Activated T-cell treated with anti-CD3 and anti-CD28 coated beads, Interleukin-2, amount 50 U/mL, for 48 hours (primary cell): Measurements from ENCODE around the gene AGPS.
A peak's percentile ranks its signal among the peaks of the same experiment; 100 is the strongest.
"Not testable (repeated sequence)": the region's sequence is repeated elsewhere in the genome, so short reads cannot be mapped to it uniquely, and the experiment has no call there.

Source experiments
- DNase-seq, 2 experiments: peaks; one replicate each; pipeline ENCODE4 v3.0.0-alpha.2; 2020

The AGPS gene

DNA sequence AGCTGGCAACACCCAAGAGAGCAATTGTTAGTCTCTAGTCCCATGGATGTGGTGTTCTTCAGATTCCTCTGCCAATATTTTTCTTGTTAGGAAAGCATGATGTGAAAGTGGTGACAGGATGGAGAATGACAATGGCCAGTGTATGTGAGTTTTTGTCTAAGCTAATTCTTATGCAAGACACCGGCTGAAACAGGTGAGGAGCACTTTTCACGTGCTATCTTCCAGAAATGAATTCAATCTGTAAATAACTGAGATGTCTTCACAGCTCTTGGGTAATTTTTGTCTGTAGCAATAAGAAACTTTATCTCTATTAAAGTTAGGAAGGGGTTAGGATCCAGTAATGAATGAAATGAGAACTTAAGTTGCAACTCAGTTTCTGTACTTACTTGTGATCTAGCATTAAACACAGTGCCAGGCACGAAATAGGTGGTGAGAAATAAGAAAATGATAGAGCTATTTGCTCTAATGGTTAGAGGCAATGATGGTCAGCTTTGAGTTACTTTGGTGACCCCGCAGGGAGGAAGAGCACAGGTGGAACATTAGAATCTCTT is 676 bp upstream of the AGPS start:
- DNase-seq: no peak

DNA sequence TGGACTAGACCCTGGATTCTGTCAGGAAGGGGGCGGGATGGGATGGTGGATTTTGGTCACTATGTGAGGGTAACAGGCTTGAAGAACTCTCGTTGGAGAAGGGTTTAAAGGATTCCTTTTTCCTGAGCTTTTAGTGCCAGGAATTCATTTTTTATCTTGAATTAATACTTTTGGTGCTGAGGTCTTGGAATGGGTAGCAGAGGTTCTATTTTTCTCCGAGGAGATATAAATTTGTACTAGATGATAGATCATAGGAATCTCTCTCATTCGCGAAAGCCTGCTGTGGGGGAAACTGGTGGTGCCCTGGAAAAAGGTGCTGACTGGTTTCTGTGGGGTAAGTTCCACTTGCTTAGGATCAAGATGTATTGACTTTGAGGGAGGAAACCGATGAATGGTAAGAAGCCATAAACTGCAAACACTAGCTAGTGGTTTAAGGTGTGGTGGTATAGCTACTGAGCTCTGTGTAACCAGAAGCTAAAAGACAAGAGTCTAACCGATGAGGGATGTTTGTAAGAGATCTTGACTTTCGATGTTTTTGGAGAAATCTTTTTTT is 706 bp downstream of the AGPS start:
- peak in 1 of 2 experiments; percentile 33 for DNase-seq

GRCh38 chr2:177393824-177394593 is 1.4 kb downstream of the AGPS start:
- no peak for DNase-seq

DNA sequence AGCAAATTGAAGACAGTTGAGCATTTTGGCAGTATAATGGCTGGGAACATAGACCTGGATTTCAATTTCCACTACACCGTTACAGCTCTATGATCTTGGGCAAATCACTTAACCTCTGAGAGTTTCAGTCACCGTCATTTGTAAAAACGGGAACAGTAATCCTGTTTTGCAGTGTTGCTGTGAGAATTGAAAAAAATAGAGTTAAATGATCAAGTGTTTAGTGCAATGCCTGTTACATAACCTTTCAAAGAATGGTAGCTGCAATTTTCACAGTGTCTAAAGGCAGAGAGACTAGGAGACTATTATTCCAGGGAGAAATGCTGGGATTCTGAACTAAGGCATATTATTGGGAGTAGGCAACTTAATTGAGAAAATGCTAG is 2.0 kb downstream of the AGPS start:
- DNase-seq: no peak

DNA sequence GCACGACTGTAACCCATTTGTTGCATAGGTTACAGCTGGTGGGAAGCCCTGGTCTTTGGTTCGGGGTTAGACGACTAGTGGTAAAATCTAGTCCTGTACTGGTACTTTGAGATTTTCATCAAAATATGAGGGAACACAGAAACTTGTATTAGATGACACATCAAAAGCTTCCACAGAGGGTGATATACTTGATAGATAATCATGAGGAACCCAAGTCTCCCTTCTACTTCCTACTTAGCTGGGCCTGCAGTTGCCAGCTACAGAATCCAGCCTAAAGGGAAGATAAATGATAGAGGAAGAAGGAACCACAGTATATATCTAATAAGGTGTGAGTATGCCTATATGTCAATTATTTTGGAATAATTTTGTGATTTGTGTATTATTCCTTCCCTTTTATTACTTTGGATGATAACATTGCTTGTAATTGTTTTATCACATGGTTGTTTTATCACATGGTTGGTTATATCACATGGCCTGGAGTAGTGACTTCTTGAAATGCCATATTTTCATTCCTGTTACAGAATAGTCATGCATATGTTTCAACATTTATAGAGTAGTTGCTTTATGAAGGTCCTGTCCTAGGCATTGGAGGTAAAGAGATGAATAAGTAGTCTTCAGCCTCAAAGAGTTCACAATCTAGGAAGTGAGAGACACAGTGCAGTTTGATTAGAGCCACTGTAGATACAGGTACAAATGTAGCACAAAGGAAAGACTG is 2.9 kb downstream of the AGPS start:
- DNase-seq: no peak

DNA sequence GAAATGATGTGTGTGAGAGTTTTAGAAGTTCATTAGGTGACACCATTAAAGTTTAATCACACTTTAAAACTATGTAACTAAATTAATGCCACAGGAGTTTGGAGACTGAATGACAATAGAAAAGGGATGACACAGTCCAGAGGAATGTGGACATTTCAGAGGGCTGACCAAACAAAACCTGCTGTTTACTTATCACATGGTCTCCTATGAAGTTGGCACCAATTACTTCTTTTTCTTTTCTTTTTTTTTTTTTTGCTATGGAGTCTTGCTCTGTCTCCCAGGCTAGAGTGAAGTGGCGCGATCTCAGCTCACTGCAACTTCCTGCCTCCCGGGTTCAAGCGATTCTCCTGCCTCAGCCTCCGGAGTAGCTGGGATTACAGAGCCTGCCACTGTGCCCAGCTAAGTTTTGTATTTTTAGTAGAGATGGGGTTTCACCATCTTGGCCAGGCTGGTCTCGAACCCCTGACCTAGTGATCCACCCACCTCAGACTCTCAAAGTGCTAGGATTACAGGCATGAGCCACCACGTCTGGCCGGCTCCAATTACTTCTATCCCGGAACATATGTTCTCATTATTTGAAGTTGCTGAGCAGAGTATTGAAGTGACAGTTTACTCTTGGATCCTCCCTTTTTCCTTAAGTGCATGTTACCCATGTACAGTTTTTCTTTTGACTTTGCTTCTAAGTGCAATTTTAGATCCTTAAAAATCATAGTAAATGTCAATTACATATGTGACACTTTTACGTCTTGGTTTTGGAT is 4.3 kb downstream of the AGPS start:
- no peak for DNase-seq

- no peak for DNase-seq
Observed at GRCh38 chr2:177397481-177398289, 5.1 kb downstream of the AGPS start.

DNA sequence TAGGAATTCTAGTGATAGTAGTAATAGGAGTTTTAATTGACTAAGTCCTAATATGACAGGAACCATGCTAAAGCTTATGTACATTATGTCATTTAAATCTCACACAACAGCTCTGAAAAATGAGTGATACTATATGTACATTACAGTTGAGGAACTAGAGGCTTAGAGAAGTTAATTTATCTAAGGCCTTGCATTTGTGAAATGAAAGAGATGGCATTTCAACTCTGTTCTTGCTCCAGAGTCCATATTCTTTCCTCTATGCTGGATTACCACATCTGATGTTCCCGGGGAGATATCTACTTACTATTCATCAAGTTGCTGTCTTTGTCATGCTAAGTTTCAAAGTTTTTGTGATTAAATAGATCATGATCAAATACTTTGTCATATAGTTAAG is 5.7 kb downstream of the AGPS start:
- DNase-seq: no peak

DNA sequence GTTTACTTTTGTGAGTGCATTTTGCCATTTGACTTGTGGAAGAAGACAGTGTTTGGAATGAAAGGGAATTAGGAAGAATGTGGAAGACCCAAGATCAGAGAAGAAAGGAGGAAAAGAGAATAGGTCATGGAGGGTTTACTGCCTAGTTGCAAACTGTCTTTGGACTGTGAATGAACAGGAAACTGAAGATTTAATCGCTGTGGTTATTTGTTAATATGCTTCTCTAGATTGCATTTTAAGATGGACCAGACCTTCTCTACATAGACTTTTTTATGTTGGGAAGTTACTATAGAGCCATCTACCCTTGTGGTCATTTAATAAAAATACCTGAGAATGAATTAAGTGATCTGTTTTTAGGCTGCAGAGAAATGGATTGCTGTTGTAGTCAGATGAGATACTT is 6.2 kb downstream of the AGPS start:
- no peak for DNase-seq

- DNase-seq: no peak
Observed at GRCh38 chr2:177399376-177399775, 6.8 kb downstream of the AGPS start.

- DNase-seq: no peak
Observed at GRCh38 chr2:177400337-177400923, 7.9 kb downstream of the AGPS start.

DNA sequence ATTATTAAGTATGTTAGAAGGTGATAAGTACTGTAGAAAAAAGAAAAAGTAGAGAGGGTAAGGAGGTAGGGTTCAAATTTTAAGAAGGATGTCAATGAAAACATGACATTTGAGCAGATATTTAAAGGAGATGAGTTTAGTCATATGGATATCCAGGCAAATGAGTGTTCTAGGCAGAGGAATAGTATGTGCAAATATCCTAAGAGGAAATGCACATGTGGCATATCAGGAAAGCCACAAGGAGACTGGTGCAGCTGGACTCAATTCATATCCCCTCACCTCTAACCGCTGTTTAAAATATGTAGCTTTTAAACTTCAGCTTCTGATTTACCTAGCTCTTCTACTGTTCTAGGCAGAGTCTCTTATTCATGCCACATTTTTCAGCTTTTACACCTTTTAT is 9.5 kb downstream of the AGPS start:
- DNase-seq: no peak

DNA sequence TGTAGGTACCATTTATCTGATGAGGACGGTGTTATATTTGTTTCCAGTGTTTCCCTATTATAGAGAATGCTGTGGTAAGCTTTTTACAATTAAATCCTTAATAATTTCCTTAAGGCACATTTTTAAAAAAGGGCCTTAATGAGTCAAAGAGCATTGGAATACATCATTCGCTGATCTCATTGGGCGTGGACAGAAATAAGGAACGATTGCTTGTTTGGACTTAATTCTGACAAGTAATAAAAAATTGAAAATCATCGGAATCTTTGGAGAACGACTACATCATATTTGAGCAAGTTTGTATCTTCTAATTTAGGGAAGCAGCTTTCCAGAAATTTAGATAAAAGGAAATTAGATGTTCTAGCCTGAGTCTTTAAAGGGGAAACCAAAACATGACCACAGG is 11.3 kb downstream of the AGPS start:
- no peak for DNase-seq

DNA sequence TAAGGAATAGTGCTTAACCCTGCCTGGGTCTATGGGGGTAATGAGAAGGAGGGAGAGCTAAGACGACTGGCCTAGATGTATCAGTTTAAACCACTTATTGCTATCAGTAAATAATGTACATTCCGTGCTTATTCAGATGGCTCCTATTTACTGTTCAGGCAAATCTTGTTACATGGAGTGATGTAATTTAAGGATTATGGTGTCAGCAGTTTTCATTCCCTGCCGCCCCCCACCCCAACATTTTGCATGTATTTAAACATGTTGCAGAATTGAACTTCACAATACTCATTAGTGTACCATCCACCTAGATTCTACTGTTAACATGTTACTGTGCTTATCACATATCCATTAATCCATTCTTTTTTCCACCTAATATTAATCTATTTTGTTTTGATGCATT is 11.7 kb downstream of the AGPS start:
- no peak for DNase-seq

DNA sequence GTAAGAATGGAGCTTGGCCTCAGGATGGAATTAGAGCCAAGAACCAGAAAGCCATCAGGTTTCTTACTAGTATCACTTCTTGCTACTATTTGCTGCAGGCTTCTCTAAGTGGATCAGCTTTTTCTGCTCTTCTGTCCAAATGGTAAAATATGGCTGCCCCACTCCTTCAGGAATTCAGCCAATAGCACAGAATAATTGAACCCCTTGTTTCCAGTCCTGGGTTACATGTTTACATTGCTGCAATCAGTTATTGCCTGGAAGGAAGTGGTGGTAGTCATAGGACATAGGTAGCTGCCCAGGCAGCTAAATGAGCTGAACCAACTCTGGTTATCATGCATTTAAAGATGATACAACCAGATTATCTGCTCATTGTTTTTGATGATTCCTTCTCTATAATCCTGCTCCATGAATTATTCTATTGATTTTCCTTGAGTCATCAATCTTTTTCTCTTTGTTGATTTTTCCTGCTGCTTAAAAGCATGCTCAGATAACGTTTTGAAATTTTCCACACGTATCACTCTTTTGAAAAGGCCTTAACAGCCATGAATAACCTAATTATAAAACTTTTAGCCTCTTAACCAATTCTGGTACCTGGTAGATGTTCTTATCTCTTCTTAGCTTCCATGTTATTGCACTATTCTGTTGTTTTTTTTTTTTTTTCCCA is 12.6 kb downstream of the AGPS start:
- no peak for DNase-seq

DNA sequence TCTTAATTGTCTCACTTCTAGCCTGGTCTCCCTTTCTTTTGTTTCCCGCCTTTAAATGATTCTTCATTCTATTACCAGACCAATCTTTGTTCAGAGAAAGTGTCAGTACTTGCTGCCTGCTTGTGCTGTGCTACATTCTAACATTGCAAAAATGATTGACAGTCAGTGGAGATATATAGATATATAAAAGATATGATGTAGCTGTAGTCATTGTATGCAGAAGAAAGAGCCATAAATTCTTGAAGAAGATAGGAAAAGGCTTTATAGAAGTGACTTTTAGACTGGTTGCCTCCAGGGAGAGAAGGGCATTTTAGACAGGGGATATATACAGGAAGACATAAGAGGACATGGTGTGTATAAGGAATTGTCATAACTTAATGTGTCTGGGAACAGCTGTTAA is 13.6 kb downstream of the AGPS start:
- DNase-seq: no peak

DNA sequence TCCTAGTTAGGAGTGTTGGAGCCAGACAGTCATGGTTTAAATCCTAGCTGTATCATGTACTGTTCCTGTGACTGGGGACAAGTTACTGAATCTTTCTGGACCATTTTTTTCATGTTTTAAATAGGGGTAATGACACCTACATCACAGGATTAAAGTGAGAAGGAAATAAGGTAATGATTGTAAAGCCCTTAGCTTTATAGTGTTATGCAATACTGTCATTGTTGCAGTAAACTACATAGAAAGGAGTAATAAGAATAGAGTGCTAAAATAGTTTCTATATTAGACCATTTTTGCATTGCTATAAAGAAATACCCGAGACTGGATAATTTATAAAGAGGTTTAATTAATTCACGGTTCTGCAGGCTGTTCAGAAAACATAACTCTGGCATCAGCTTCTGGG is 14.5 kb downstream of the AGPS start:
- no peak for DNase-seq

DNA sequence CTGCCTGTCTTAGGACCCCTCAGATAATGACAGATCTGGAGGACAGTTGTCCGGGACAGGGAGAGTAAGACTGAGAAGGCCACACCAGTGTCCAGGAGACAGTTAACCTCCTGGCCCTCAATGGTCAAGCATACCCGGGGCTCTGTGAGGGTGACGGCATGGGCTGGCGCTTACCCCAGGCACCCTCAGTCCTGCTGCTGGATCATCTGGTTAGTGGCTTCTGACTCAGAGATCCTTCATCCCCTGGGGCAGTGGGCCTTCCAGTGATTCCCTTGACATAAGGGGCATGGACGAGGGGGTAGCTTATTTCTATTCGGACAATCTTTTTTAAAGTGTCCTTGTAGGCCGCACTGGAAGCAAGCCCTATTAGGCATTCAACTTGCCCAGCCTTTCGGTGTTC is 18.1 kb downstream of the AGPS start:
- DNase-seq: not testable (repeated sequence)

DNA sequence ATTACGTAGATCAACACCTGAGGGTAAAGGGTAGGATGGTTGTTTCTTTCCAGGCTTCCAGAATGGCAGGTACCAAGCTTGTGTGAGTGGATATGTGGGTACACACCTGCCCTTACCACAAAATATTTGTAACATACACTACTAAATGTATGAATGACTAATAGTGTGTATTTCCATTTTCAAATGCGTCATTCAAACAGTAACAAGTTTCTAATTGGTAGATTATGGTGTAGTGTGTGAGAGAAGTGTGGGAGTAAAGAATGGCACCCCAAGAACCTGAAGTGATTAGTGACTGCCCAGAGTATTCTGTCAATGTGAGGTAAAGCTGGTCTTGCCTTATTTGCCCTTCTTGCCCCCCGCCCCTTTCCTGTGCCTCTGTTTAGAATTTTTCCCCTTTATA is 21.1 kb downstream of the AGPS start:
- DNase-seq: no peak

DNA sequence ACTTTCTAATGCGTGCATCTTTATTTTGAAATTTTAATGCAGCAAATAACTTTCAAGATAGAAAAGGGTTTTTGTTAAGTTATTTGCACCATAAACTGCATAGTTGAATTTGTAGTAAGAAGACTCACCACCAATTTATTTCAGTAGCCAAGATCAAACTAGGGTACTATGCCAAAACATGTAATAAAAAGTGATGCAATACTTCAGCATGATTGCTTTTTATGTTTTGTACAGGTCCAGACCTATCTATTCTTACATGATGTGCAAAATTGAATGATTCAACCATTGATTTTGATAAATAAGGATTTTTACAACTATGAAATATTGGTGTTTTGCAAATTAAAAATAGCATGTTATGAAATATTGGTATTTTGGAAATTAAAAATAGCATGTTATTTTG is 26.7 kb downstream of the AGPS start:
- no peak for DNase-seq

GRCh38 chr2:177422271-177422670 is 29.7 kb downstream of the AGPS start:
- no peak for DNase-seq
